Natural killer cell treated with Interleukin-12 subunit alpha and Interleukin-12 subunit beta and Interleukin-15 and Interleukin-18, amount 100 ng/mL, for 72 hours (primary cell): ENCODE data around the gene ALKBH5. TPM values are rescaled to one million over a fixed set of nuclear protein-coding genes. Genes with fewer than 3 reads are reported as not detected.
"Not testable (repeated sequence)": the region's sequence is repeated elsewhere in the genome, so short reads cannot be mapped to it uniquely, and the experiment has no call there.

Experiments used
- ATAC-seq, 2 donors: fragments of 150-1000 bp; cut with Tn5 transposase in 1 of 2; sonication (Bioruptor Pico), chemical (Tn5 transposase) in 1 of 2; 2 replicates each; pipeline ENCODE4 v1.10.0; 2021
- DNase-seq: peaks from one replicate; pipeline ENCODE4 v3.0.0; 2022; ENCODE audit warnings: low spot score
- H3K27ac Mint-ChIP-seq, 2 donors: 1 replicate in 1 of 2; 2 replicates in 1 of 2; pipeline ENCODE4 v1.8.0; 2022; ENCODE audit warnings: mixed read lengths in 2 of 2, mild to moderate bottlenecking in 1 of 2, moderate library complexity in 1 of 2
- H3K27me3 Mint-ChIP-seq, 2 donors: 1 replicate in 1 of 2; 2 replicates in 1 of 2; pipeline ENCODE4 v1.8.0; 2022; ENCODE audit warnings: mixed read lengths in 2 of 2
- H3K36me3 Mint-ChIP-seq: one replicate; pipeline ENCODE4 v1.8.0; 2022; ENCODE audit warnings: mixed read lengths
- H3K4me1 Mint-ChIP-seq, 2 donors: 1 replicate in 1 of 2; 2 replicates in 1 of 2; pipeline ENCODE4 v1.8.0; 2022; ENCODE audit warnings: low read depth in 2 of 2, mixed read lengths in 2 of 2, mild to moderate bottlenecking in 1 of 2
- H3K4me3 Mint-ChIP-seq: one replicate; pipeline ENCODE4 v1.8.0; 2022; ENCODE audit warnings: mixed read lengths
- H3K9me3 Mint-ChIP-seq: 2 replicates; pipeline ENCODE4 v1.8.0; 2022; ENCODE audit warnings: mixed read lengths
- total RNA-seq, 2 donors: library from RNA; stranded (reverse); gene quantifications; one replicate each; pipeline ENCODE4 v1.2.3, GENCODE V29; 2022

The ALKBH5 gene
- total RNA-seq, 2 donors from 2014 or later = 121 to 123 TPM

GRCh38 chr17:18197535-18198194 lies 14.0 kb downstream of the ALKBH5 start:
- Mint-ChIP-seq H3K36me3 (peaks cover 9% of the 10 kb centered on the region), H3K4me1 (peaks cover 34 to 53% of the 10 kb centered on the region in 2 donors), H3K27me3 (no peaks in the 10 kb centered on the region), H3K9me3 (no peaks in the 10 kb centered on the region), H3K4me3 (no peak overlapping the region), H3K27ac (peak overlapping the region in 1 of 2 donors; percentile 2)
- no peak for ATAC-seq
- no peak for DNase-seq

- no peak for DNase-seq
- peaks cover 32 to 55% of the 10 kb centered on the region in 2 donors for H3K4me1 Mint-ChIP-seq
- H3K27me3 Mint-ChIP-seq = no peaks in the 10 kb centered on the region
- peaks cover 9% of the 10 kb centered on the region for H3K36me3 Mint-ChIP-seq
- ATAC-seq = no peak
- H3K27ac Mint-ChIP-seq = peak overlapping the region in 1 of 2 donors; percentile 2
- H3K4me3 Mint-ChIP-seq = no peak overlapping the region
- H3K9me3 Mint-ChIP-seq = no peaks in the 10 kb centered on the region
Measured at GRCh38 chr17:18198530-18198929, 14.9 kb downstream of the ALKBH5 start.

- H3K4me3 Mint-ChIP-seq = no peak overlapping the region
- ATAC-seq (no peak), DNase-seq (no peak)
- H3K9me3 Mint-ChIP-seq = no peaks in the 10 kb centered on the region
- H3K27me3 Mint-ChIP-seq = no peaks in the 10 kb centered on the region
- H3K27ac Mint-ChIP-seq = no peak overlapping the region
- H3K36me3 Mint-ChIP-seq = peaks cover 9% of the 10 kb centered on the region
- peaks cover 29 to 46% of the 10 kb centered on the region in 2 donors for H3K4me1 Mint-ChIP-seq
Measured at GRCh38 chr17:18201108-18201507, 17.5 kb downstream of the ALKBH5 start.

- Mint-ChIP-seq H3K4me3 (no peak overlapping the region), H3K27me3 (no peaks in the 10 kb centered on the region), H3K4me1 (peaks cover 22 to 37% of the 10 kb centered on the region in 2 donors), H3K27ac (no peak overlapping the region), H3K9me3 (no peaks in the 10 kb centered on the region), H3K36me3 (peaks cover 2% of the 10 kb centered on the region)
- ATAC-seq (no peak), DNase-seq (no peak)
Measured at GRCh38 chr17:18203308-18203707, 19.7 kb downstream of the ALKBH5 start.

GRCh38 chr17:18205861-18206260 lies 22.2 kb downstream of the ALKBH5 start:
- ATAC-seq = peak in 1 of 2 donors; percentile 20

GRCh38 chr17:18206962-18207361 lies 23.3 kb downstream of the ALKBH5 start:
- Mint-ChIP-seq H3K9me3 (no peaks in the 10 kb centered on the region), H3K36me3 (peaks cover 7% of the 10 kb centered on the region), H3K27ac (no peak overlapping the region), H3K4me1 (peaks cover 0 to 13% of the 10 kb centered on the region in 2 donors), H3K4me3 (no peak overlapping the region), H3K27me3 (no peaks in the 10 kb centered on the region)
- ATAC-seq = no peak
- no peak for DNase-seq

More at GRCh38 chr17:18205861-18206260, 22.2 kb downstream of the ALKBH5 start:
- Mint-ChIP-seq H3K4me3 (no peak overlapping the region), H3K4me1 (peaks cover under 1 to 17% of the 10 kb centered on the region in 2 donors), H3K36me3 (peaks cover 7% of the 10 kb centered on the region), H3K27me3 (no peaks in the 10 kb centered on the region), H3K27ac (no peak overlapping the region), H3K9me3 (no peaks in the 10 kb centered on the region)
- no peak for DNase-seq

GRCh38 chr17:18208092-18208491 lies 24.5 kb downstream of the ALKBH5 start:
- H3K27me3 Mint-ChIP-seq = no peaks in the 10 kb centered on the region
- DNase-seq = no peak
- no peak for ATAC-seq
- H3K4me3 Mint-ChIP-seq = no peak overlapping the region
- peaks cover 0 to 9% of the 10 kb centered on the region in 2 donors for H3K4me1 Mint-ChIP-seq
- H3K36me3 Mint-ChIP-seq = peaks cover 7% of the 10 kb centered on the region
- H3K27ac Mint-ChIP-seq = no peak overlapping the region
- no peaks in the 10 kb centered on the region for H3K9me3 Mint-ChIP-seq

- peak overlapping the region in 1 of 2 donors; percentile 59 for H3K27ac Mint-ChIP-seq
- no peak for DNase-seq
- no peak overlapping the region for H3K4me3 Mint-ChIP-seq
- no peak for ATAC-seq
- H3K4me1 Mint-ChIP-seq = no peaks in the 10 kb centered on the region
- no peaks in the 10 kb centered on the region for H3K27me3 Mint-ChIP-seq
- peaks cover 5% of the 10 kb centered on the region for H3K36me3 Mint-ChIP-seq
- H3K9me3 Mint-ChIP-seq = no peaks in the 10 kb centered on the region
Measured at GRCh38 chr17:18213666-18214270, 30.1 kb downstream of the ALKBH5 start.

- H3K4me3 Mint-ChIP-seq, H3K27ac Mint-ChIP-seq, ATAC-seq, H3K4me1 Mint-ChIP-seq, H3K27me3 Mint-ChIP-seq, H3K36me3 Mint-ChIP-seq, H3K9me3 Mint-ChIP-seq, DNase-seq: not testable (repeated sequence)
Measured at GRCh38 chr17:18216906-18217305, 33.3 kb downstream of the ALKBH5 start.

- H3K27ac Mint-ChIP-seq = no peak overlapping the region
- DNase-seq (peak; percentile 79), ATAC-seq (peak; percentile 82 to 85)
- H3K4me3 Mint-ChIP-seq = no peak overlapping the region
- no peaks in the 10 kb centered on the region for H3K9me3 Mint-ChIP-seq
- no peaks in the 10 kb centered on the region for H3K36me3 Mint-ChIP-seq
- no peaks in the 10 kb centered on the region for H3K27me3 Mint-ChIP-seq
- no peaks in the 10 kb centered on the region for H3K4me1 Mint-ChIP-seq
Measured at GRCh38 chr17:18217412-18218015, 33.9 kb downstream of the ALKBH5 start.

- no peak for ATAC-seq
Measured at GRCh38 chr17:18218756-18219415, 35.3 kb downstream of the ALKBH5 start.

GRCh38 chr17:18224053-18224386 lies 40.4 kb downstream of the ALKBH5 start:
- peaks cover 6 to 22% of the 10 kb centered on the region in 2 donors for H3K4me1 Mint-ChIP-seq
- no peaks in the 10 kb centered on the region for H3K9me3 Mint-ChIP-seq
- no peak for DNase-seq
- no peak for ATAC-seq
- H3K36me3 Mint-ChIP-seq = no peaks in the 10 kb centered on the region
- H3K27ac Mint-ChIP-seq = no peak overlapping the region
- no peak overlapping the region for H3K4me3 Mint-ChIP-seq
- H3K27me3 Mint-ChIP-seq = no peaks in the 10 kb centered on the region

More at GRCh38 chr17:18218756-18219415, 35.3 kb downstream of the ALKBH5 start:
- no peaks in the 10 kb centered on the region for H3K9me3 Mint-ChIP-seq
- H3K27ac Mint-ChIP-seq = no peak overlapping the region
- no peak for DNase-seq
- H3K36me3 Mint-ChIP-seq = no peaks in the 10 kb centered on the region
- no peak overlapping the region for H3K4me3 Mint-ChIP-seq
- no peaks in the 10 kb centered on the region for H3K4me1 Mint-ChIP-seq
- H3K27me3 Mint-ChIP-seq = no peaks in the 10 kb centered on the region

GRCh38 chr17:18224387-18225120 lies 40.9 kb downstream of the ALKBH5 start:
- Mint-ChIP-seq H3K36me3 (no peaks in the 10 kb centered on the region), H3K27ac (no peak overlapping the region), H3K27me3 (no peaks in the 10 kb centered on the region), H3K4me3 (peak overlapping the region; percentile 93), H3K4me1 (peaks cover 6 to 22% of the 10 kb centered on the region in 2 donors), H3K9me3 (no peaks in the 10 kb centered on the region)
- DNase-seq (no peak), ATAC-seq (no peak)
